ENCODE data around the gene GSTM5. TPM values are rescaled to one million over a fixed set of nuclear protein-coding genes. Genes with fewer than 3 reads are reported as not detected.
"Not testable (repeated sequence)": the region's sequence is repeated elsewhere in the genome, so short reads cannot be mapped to it uniquely, and the experiment has no call there.

GSTM5 gene
- polyA plus RNA-seq, 1 donor from 2014 or later, result not detected

- Mint-ChIP-seq H3K4me1 (peaks cover 0 to 2% (median 0%) of the 10 kb centered on the region in 3 donors), H3K27ac (no peak within 1 kb of the TSS), H3K4me3 (peak within 1 kb of the TSS in 2 of 4 donors; percentile 86 to 93), H3K27me3 (no peaks in the 10 kb centered on the region), H3K36me3 (no peaks in the 10 kb centered on the region), H3K9me3 (no peaks in the 10 kb centered on the region)
These were observed 24.2 kb upstream of the GSTM5 start, which contains the start of gene GSTM1 for GRCh38 chr1:109687641-109688499. GSTM1 (plus strand) TSS chr1:109687817; CDS start chr1:109687874, 57 bp downstream.

DNA sequence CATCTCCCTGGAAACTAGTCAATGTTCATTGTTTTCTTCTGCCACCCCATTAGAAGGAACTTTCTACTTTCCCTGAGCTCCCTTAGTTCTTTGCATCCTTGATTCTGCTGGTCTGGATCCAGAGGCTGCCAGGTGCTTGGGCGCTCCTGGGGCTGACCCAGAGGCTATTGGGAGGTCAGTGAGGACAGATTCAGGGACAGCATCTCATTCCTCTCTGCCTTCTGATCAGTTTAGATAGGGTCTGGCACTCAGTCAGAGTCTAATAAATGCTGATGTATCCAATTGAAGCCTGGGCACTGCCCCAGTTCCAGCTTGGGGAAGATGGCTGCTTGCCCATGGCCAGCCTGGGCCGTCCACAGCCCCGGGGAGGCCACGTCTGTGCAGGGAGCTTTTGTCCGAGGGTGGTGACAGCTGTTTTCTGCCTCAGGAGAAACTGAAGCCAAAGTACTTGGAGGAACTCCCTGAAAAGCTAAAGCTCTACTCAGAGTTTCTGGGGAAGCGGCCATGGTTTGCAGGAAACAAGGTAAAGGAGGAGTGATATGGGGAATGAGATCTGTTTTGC is 22.1 kb upstream of the GSTM5 start:
- H3K36me3 Mint-ChIP-seq, result no peaks in the 10 kb centered on the region
- no peak overlapping the region for H3K27ac Mint-ChIP-seq
- H3K4me3 Mint-ChIP-seq, result peak overlapping the region in 1 of 4 donors; percentile 3
- H3K4me1 Mint-ChIP-seq, result peaks cover 0 to 2% (median 0%) of the 10 kb centered on the region in 3 donors
- no peaks in the 10 kb centered on the region for H3K9me3 Mint-ChIP-seq
- H3K27me3 Mint-ChIP-seq, result no peaks in the 10 kb centered on the region

DNA sequence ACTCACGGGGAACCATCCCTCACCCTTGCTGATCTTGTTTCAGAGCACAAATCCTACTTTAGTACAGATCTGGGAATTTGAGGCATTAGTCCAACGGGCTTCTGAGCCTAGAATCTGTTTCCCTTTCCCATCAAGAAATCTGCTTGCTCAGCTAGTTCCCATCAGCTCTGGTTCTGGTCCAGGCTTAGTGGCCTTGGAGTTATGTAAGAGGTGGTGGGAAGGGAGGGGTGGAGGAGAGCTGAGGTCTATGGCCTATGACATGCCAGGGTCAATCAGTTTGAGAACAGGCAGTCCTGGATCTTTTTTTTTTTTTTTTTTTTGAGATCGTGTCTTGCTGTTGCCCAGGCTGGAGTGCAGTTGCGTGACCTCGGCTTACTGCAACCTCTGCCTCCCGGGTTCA is 20.3 kb upstream of the GSTM5 start:
- Mint-ChIP-seq H3K27ac (no peak overlapping the region), H3K36me3 (no peaks in the 10 kb centered on the region), H3K9me3 (no peaks in the 10 kb centered on the region), H3K4me3 (no peak overlapping the region), H3K27me3 (no peaks in the 10 kb centered on the region), H3K4me1 (peaks cover 0 to 2% (median 0%) of the 10 kb centered on the region in 3 donors)

DNA sequence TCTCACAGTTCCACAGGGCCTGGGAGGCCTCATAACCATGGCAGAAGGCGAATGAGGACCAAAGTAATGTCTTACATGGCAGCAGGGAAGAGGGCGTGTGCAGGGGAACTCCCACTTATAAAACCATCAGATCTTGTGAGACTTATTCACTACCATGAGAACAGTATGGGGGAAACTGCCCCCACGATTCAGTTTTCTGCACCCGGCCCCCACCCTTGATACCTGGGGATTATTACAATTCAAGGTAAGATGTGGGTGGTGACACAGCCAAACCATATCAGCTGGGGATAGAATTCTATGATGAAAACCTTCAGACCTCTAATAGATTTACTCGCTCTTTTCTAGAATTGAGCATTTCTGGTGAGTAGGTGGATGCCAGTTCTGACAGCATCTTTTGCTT is 17.7 kb upstream of the GSTM5 start:
- not testable (repeated sequence) for H3K4me3 Mint-ChIP-seq, H3K27me3 Mint-ChIP-seq, H3K4me1 Mint-ChIP-seq, H3K36me3 Mint-ChIP-seq, H3K27ac Mint-ChIP-seq, H3K9me3 Mint-ChIP-seq

- not testable (repeated sequence) for H3K4me1 Mint-ChIP-seq, H3K36me3 Mint-ChIP-seq, H3K27me3 Mint-ChIP-seq, H3K4me3 Mint-ChIP-seq, H3K9me3 Mint-ChIP-seq, H3K27ac Mint-ChIP-seq
These were observed 16.9 kb upstream of the GSTM5 start for GRCh38 chr1:109695138-109695537.

- Mint-ChIP-seq H3K36me3 (no peaks in the 10 kb centered on the region), H3K4me3 (no peak overlapping the region), H3K27ac (no peak overlapping the region), H3K27me3 (no peaks in the 10 kb centered on the region), H3K9me3 (no peaks in the 10 kb centered on the region), H3K4me1 (no peaks in the 10 kb centered on the region)
These were observed 15.0 kb upstream of the GSTM5 start for GRCh38 chr1:109697066-109697465.

GRCh38 chr1:109697861-109698260 is 14.2 kb upstream of the GSTM5 start:
- H3K27ac Mint-ChIP-seq, H3K36me3 Mint-ChIP-seq, H3K4me3 Mint-ChIP-seq, H3K9me3 Mint-ChIP-seq, H3K27me3 Mint-ChIP-seq, H3K4me1 Mint-ChIP-seq: not testable (repeated sequence)

GRCh38 chr1:109702940-109703339 is 9.1 kb upstream of the GSTM5 start:
- H3K4me3 Mint-ChIP-seq, result peak overlapping the region in 1 of 4 donors; percentile 17
- not testable (repeated sequence) for H3K27me3 Mint-ChIP-seq, H3K4me1 Mint-ChIP-seq, H3K9me3 Mint-ChIP-seq, H3K36me3 Mint-ChIP-seq, H3K27ac Mint-ChIP-seq

- H3K4me1 Mint-ChIP-seq, result no peaks in the 10 kb centered on the region
- H3K9me3 Mint-ChIP-seq, result peaks cover 4 to 19% (median 10%) of the 10 kb centered on the region in 3 donors
- H3K27ac Mint-ChIP-seq, result no peak overlapping the region
These were observed 7.9 kb upstream of the GSTM5 start for GRCh38 chr1:109704173-109704572.

GRCh38 chr1:109705411-109705810 is 6.6 kb upstream of the GSTM5 start:
- H3K4me3 Mint-ChIP-seq, result no peak overlapping the region
- H3K27ac Mint-ChIP-seq, result no peak overlapping the region
- no peaks in the 10 kb centered on the region for H3K4me1 Mint-ChIP-seq
- H3K36me3 Mint-ChIP-seq, result peaks cover 15% of the 10 kb centered on the region
- peaks cover 4 to 24% (median 15%) of the 10 kb centered on the region in 3 donors for H3K9me3 Mint-ChIP-seq
- H3K27me3 Mint-ChIP-seq, result peaks cover 6% of the 10 kb centered on the region

More at GRCh38 chr1:109704173-109704572, 7.9 kb upstream of the GSTM5 start:
- peaks cover 12% of the 10 kb centered on the region for H3K36me3 Mint-ChIP-seq
- H3K27me3 Mint-ChIP-seq, result peaks cover 6% of the 10 kb centered on the region
- peak overlapping the region in 1 of 4 donors; percentile 75 for H3K4me3 Mint-ChIP-seq

DNA sequence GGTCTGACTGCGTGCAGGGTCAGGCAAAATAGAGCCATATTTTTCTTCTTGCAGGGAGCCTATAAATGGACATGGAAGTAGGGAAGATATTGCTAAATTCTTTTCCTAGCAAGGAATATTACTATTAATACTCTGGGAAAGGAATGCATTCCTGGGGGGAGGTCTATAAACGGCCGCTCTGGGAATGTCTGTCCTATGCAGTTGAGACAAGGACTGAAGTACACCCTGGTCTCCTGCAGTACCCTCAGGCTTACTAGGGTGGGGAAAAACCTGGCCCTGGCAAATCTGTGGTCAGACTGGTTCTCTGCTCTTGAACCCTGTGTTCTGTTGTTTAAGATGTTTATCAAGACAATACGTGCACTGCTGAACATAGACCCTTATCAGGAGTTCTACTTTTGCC is 3.1 kb upstream of the GSTM5 start:
- H3K27me3 Mint-ChIP-seq, result peaks cover 11% of the 10 kb centered on the region
- H3K36me3 Mint-ChIP-seq, result peaks cover 13% of the 10 kb centered on the region
- not testable (repeated sequence) for H3K4me1 Mint-ChIP-seq, H3K27ac Mint-ChIP-seq, H3K4me3 Mint-ChIP-seq
- H3K9me3 Mint-ChIP-seq, result peaks cover 4 to 16% (median 15%) of the 10 kb centered on the region in 3 donors

DNA sequence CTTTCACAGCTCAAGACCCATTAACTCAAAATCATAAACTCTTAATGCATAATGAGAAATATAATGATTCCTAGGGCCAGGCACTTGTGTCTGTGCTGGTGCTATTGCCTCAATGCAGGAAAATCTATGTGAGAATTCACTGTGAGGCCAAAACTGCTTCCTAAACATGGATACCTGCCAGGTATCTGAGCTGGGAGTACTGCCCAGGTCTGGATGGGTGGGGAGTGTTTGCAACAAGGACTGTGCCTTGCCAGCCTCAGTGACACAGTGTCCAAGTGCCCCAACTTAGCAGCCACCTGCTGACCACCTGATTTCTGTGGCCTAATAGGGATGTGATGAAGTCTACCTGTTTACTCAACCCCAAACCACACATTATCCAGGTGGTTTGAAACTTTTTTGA is 2.2 kb upstream of the GSTM5 start:
- H3K4me3 Mint-ChIP-seq, result peak overlapping the region in 1 of 4 donors; percentile 17

GRCh38 chr1:109712321-109712864 is 342 bp downstream of the GSTM5 start:
- H3K9me3 Mint-ChIP-seq, result peaks cover 4 to 16% (median 15%) of the 10 kb centered on the region in 3 donors
- no peaks in the 10 kb centered on the region for H3K4me1 Mint-ChIP-seq
- peaks cover 6% of the 10 kb centered on the region for H3K36me3 Mint-ChIP-seq
- H3K27me3 Mint-ChIP-seq, result peaks cover 10% of the 10 kb centered on the region
- no peak overlapping the region for H3K27ac Mint-ChIP-seq
- H3K4me3 Mint-ChIP-seq, result peak overlapping the region in 1 of 4 donors; percentile 60

More for the DNA sequence above, 2.2 kb upstream of the GSTM5 start:
- Mint-ChIP-seq H3K9me3 (peaks cover 4 to 16% (median 15%) of the 10 kb centered on the region in 3 donors), H3K27me3 (peaks cover 10% of the 10 kb centered on the region)
- H3K4me1 Mint-ChIP-seq, H3K36me3 Mint-ChIP-seq, H3K27ac Mint-ChIP-seq: not testable (repeated sequence)

GRCh38 chr1:109713636-109714035 is 1.6 kb downstream of the GSTM5 start:
- peaks cover 3% of the 10 kb centered on the region for H3K36me3 Mint-ChIP-seq
- H3K27ac Mint-ChIP-seq, result no peak overlapping the region
- H3K9me3 Mint-ChIP-seq, result peaks cover 0 to 10% (median 9%) of the 10 kb centered on the region in 3 donors
- peaks cover 10% of the 10 kb centered on the region for H3K27me3 Mint-ChIP-seq
- H3K4me3 Mint-ChIP-seq, result peak overlapping the region in 1 of 4 donors; percentile 10
- no peaks in the 10 kb centered on the region for H3K4me1 Mint-ChIP-seq

- Mint-ChIP-seq H3K4me3 (no peak overlapping the region), H3K4me1 (no peaks in the 10 kb centered on the region), H3K9me3 (no peaks in the 10 kb centered on the region), H3K36me3 (no peaks in the 10 kb centered on the region), H3K27me3 (peaks cover 10% of the 10 kb centered on the region), H3K27ac (no peak overlapping the region)
These were observed 2.8 kb downstream of the GSTM5 start for GRCh38 chr1:109714661-109715372.

Measured in IgD-negative memory B cell (primary cell).